ACC112 (cell line): ENCODE measurements around the gene GFOD1.

ENCODE experiments used
- H2AFZ ChIP-seq: fragments of 200-600 bp; sonication (generic); one replicate; pipeline ENCODE4 v1.6.0; 2017; ENCODE audit warnings: antibody characterized with exemption, low read length; ENCODE audit not compliant: unreplicated experiment
- H3K27ac ChIP-seq: fragments of 200-600 bp; sonication (generic); 2 replicates; pipeline ENCODE4 v1.5.1; 2014; ENCODE audit warnings: low read depth, mild to moderate bottlenecking, antibody characterized with exemption, low read length, moderate library complexity
- H3K27me3 ChIP-seq: fragments of 200-600 bp; sonication (generic); 2 replicates; pipeline ENCODE4 v1.6.1; 2014; ENCODE audit warnings: mild to moderate bottlenecking, antibody characterized with exemption, low read length, moderate library complexity, mixed read lengths; ENCODE audit not compliant: insufficient read depth
- H3K36me3 ChIP-seq: fragments of 200-600 bp; sonication (generic); 2 replicates; pipeline ENCODE4 v1.6.1; 2016; ENCODE audit warnings: mild to moderate bottlenecking, antibody characterized with exemption, low read length, moderate library complexity, mixed read lengths; ENCODE audit not compliant: insufficient read depth
- H3K4me1 ChIP-seq: fragments of 200-600 bp; sonication (generic); one replicate; pipeline ENCODE4 v1.6.1; 2016; ENCODE audit warnings: low read length, mixed read lengths; ENCODE audit not compliant: insufficient read depth, unreplicated experiment, control insufficient read depth
- H3K4me3 ChIP-seq: fragments of 200-600 bp; sonication (generic); 2 replicates; pipeline ENCODE4 v1.5.1; 2014; ENCODE audit warnings: mild to moderate bottlenecking, low read depth, low read length
- H3K79me2 ChIP-seq: fragments of 200-600 bp; sonication (generic); one replicate; pipeline ENCODE4 v1.6.0; 2016; ENCODE audit warnings: low read length; ENCODE audit not compliant: control insufficient read depth, unreplicated experiment, insufficient read depth

The GFOD1 gene

DNA sequence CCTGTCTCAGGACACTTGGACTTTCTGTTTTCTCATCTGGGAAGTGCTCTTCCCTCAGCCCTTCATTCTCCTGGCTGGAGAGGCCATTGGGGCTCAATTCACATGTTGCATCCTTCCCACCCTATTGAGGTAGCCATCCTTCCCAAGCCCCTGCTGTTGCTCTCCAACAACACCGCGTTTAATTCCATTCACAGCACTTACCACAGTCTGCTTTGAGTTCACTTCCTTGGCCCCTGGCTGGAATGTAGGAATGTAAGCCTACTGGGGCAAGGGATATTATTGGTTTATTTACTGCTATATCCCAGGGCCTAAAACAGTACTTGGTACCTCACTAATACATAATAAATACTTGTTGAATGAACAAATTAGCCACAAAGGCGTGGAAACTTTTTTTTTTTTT, 6.7 kb upstream of the GFOD1 start:
- Histone ChIP-seq H2AFZ (no peak overlapping the region), H3K79me2 (no peaks in the 10 kb centered on the region), H3K27ac (no peak overlapping the region), H3K27me3 (no peaks in the 10 kb centered on the region), H3K4me3 (no peak overlapping the region), H3K36me3 (no peaks in the 10 kb centered on the region), H3K4me1 (peaks cover 10% of the 10 kb centered on the region)

GRCh38 chr6:13493147-13493546, 5.7 kb upstream of the GFOD1 start:
- Histone ChIP-seq H3K4me3 (no peak overlapping the region), H3K27me3 (no peaks in the 10 kb centered on the region), H2AFZ (no peak overlapping the region), H3K79me2 (no peaks in the 10 kb centered on the region), H3K36me3 (no peaks in the 10 kb centered on the region), H3K4me1 (peaks cover 14% of the 10 kb centered on the region), H3K27ac (no peak overlapping the region)

- H3K4me3 ChIP-seq, result no peak overlapping the region
Measured at GRCh38 chr6:13492357-13492756, 5.0 kb upstream of the GFOD1 start.

DNA sequence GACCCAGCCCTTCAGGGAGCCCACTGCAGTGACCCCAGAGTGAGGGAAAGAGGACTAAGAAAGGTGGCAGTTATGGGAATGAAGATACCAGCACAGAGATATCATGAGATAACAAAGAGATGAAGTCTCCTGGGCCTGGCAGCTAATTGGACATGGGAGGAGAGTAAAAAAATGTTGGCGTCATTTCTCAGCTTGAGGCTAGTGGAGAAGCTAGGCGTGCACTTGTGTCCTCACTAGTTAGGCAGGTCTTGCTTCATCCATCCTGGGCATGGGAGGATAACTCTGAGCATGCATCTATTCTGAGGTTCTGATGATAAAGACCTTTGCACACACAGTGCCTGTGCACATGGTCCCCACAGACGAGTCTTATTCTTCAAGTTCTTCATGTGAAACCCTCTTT, 4.1 kb upstream of the GFOD1 start:
- Histone ChIP-seq H3K79me2 (no peaks in the 10 kb centered on the region), H3K4me3 (no peak overlapping the region), H3K36me3 (no peaks in the 10 kb centered on the region), H2AFZ (no peak overlapping the region), H3K27ac (no peak overlapping the region), H3K27me3 (no peaks in the 10 kb centered on the region), H3K4me1 (peaks cover 8% of the 10 kb centered on the region)

More at GRCh38 chr6:13492357-13492756, 5.0 kb upstream of the GFOD1 start:
- H3K4me1 ChIP-seq, result peaks cover 14% of the 10 kb centered on the region
- H3K27me3 ChIP-seq, result no peaks in the 10 kb centered on the region
- no peak overlapping the region for H2AFZ ChIP-seq
- no peak overlapping the region for H3K27ac ChIP-seq
- H3K36me3 ChIP-seq, result no peaks in the 10 kb centered on the region
- H3K79me2 ChIP-seq, result no peaks in the 10 kb centered on the region

GRCh38 chr6:13490402-13490801, 3.0 kb upstream of the GFOD1 start:
- Histone ChIP-seq H3K4me3 (no peak overlapping the region), H3K79me2 (peaks cover 4% of the 10 kb centered on the region), H3K4me1 (peaks cover 7% of the 10 kb centered on the region), H2AFZ (no peak overlapping the region), H3K27ac (no peak overlapping the region), H3K27me3 (no peaks in the 10 kb centered on the region), H3K36me3 (no peaks in the 10 kb centered on the region)

- Histone ChIP-seq H3K27ac (no peak overlapping the region), H3K4me3 (peak overlapping the region; percentile 81; the same call in 1 of the 2 replicates), H3K4me1 (peaks cover 20% of the 10 kb centered on the region), H3K79me2 (peaks cover 13% of the 10 kb centered on the region), H3K27me3 (no peaks in the 10 kb centered on the region), H2AFZ (peak overlapping the region; percentile 46), H3K36me3 (no peaks in the 10 kb centered on the region)
Measured at GRCh38 chr6:13488896-13489237, 1.5 kb upstream of the GFOD1 start.

- Histone ChIP-seq H3K27me3 (no peaks in the 10 kb centered on the region), H3K36me3 (no peaks in the 10 kb centered on the region), H3K4me3 (peak overlapping the region; percentile 81), H2AFZ (peak overlapping the region; percentile 100), H3K79me2 (peaks cover 13% of the 10 kb centered on the region), H3K4me1 (peaks cover 20% of the 10 kb centered on the region), H3K27ac (no peak overlapping the region)
Measured at GRCh38 chr6:13488015-13488895, 855 bp upstream of the GFOD1 start.

DNA sequence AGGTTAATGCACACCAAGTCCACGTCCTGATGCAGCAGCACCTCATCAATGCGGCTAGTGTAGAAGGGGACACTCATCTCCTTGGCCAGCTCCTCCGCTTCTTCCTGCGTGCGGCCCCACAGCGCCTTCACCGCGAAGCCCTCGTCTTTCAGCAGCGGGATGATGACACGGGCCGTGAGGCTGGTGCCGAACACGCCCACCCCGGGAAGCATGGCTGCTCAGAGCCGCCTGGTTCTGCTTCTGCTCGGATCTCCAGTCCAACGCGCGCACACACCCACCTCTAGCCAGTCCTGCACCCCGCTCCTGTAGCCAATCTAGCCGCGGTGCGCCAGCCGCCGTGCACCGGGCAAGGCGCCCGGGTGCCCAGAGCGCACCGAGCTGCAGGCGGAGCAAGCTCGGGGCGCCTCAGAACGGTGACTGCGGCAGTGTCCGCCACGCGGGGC, 700 bp downstream of the GFOD1 start:
- Histone ChIP-seq H3K27me3 (no peaks in the 10 kb centered on the region), H3K36me3 (no peaks in the 10 kb centered on the region), H3K4me3 (peak overlapping the region; percentile 97), H3K79me2 (peaks cover 13% of the 10 kb centered on the region), H2AFZ (peak overlapping the region; percentile 95), H3K4me1 (peaks cover 20% of the 10 kb centered on the region), H3K27ac (peak overlapping the region; percentile 53; the same call in 1 of the 2 replicates)

DNA sequence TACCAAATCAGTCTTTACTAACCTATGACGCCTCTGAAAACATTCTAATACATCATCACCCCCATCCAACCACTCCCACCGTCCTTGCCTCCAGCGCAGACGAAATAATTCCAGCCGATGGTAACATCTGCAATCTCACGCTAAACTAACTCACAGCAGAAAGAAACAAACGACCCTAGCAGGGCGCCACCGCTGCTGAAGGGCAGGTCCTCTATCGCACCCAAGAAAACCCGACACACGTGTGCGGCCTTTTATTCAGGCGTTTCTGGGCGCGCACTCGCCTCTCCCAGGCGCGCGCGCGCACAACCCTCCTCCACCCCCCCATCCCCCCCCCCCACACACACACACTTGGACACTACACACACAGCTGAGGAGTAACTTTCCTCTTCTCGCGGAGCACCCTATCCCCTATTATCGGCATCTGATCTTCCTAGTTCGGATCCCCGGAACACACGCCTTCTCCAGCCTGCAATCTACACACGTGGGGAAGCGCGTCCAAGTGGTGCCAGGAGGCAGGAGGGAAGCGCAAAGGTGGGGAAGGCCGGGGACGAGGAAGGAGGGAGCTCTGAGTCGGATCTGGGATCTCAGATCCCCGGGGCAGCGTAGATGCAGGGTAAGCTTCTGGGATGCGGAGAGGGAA, 1.4 kb downstream of the GFOD1 start:
- Histone ChIP-seq H2AFZ (peak overlapping the region; percentile 95), H3K4me1 (peaks cover 20% of the 10 kb centered on the region), H3K36me3 (no peaks in the 10 kb centered on the region), H3K27me3 (no peaks in the 10 kb centered on the region), H3K79me2 (peaks cover 13% of the 10 kb centered on the region), H3K27ac (no peak overlapping the region), H3K4me3 (peak overlapping the region; percentile 97)

DNA sequence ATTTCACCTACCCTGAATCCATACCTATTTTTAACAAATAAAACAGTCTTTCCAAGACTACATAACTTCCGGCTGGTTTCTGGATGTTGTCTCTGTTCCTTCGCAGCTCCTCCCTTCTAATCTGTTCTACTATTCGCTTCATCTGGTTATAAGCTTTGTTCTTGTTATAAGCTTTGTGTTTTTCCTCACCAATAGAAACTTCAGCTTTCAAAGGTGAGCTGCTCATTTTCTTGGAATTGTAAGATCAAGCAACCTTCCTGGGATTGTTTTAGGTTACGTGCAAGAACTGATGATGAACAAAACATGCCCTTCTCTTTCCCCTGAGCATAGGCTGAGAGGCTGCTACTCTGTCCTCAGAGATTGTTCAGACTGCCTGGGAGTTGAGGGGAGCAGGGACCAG, 2.1 kb downstream of the GFOD1 start:
- Histone ChIP-seq H2AFZ (peak overlapping the region; percentile 83), H3K4me1 (peaks cover 20% of the 10 kb centered on the region), H3K27ac (no peak overlapping the region), H3K4me3 (peak overlapping the region; percentile 97), H3K36me3 (no peaks in the 10 kb centered on the region), H3K27me3 (no peaks in the 10 kb centered on the region), H3K79me2 (peaks cover 15% of the 10 kb centered on the region)

GRCh38 chr6:13484827-13485226, 2.6 kb downstream of the GFOD1 start:
- Histone ChIP-seq H3K4me3 (peak overlapping the region; percentile 97), H3K79me2 (peaks cover 15% of the 10 kb centered on the region), H2AFZ (no peak overlapping the region), H3K27me3 (no peaks in the 10 kb centered on the region), H3K27ac (no peak overlapping the region), H3K4me1 (peaks cover 20% of the 10 kb centered on the region), H3K36me3 (no peaks in the 10 kb centered on the region)
